Measurements from ENCODE around the gene FDCSP. TPM values are rescaled to one million over a fixed set of nuclear protein-coding genes. Genes with fewer than 3 reads are reported as not detected.

Gene FDCSP
- total and polyA plus RNA-seq, 9 of the 15 experiments (the other 6 are each of a cell fraction or from before 2014, with no cell fraction given) = not detected

- TF ChIP-seq TRIM25 (IDR thresholded peaks at IDR 0.05; ENCODE audit: borderline replicate concordance) = no peak
- no peak for TF ChIP-seq E4F1 (CRISPR knock-in tag; IDR thresholded peaks at IDR 0.05; ENCODE audit: borderline replicate concordance)
- TF ChIP-seq RFX5 (IDR thresholded peaks at IDR 0.05; ENCODE audit: low read depth, low read length) = no peak
- TF ChIP-seq KHSRP (IDR thresholded peaks at IDR 0.05) = no peak
- TF ChIP-seq NFE2L1 (tag; IDR thresholded peaks at IDR 0.05; ENCODE audit: borderline replicate concordance, low read depth) = no peak
Observed at GRCh38 chr4:70177090-70177489, 48.8 kb upstream of the FDCSP start (continued).

DNA sequence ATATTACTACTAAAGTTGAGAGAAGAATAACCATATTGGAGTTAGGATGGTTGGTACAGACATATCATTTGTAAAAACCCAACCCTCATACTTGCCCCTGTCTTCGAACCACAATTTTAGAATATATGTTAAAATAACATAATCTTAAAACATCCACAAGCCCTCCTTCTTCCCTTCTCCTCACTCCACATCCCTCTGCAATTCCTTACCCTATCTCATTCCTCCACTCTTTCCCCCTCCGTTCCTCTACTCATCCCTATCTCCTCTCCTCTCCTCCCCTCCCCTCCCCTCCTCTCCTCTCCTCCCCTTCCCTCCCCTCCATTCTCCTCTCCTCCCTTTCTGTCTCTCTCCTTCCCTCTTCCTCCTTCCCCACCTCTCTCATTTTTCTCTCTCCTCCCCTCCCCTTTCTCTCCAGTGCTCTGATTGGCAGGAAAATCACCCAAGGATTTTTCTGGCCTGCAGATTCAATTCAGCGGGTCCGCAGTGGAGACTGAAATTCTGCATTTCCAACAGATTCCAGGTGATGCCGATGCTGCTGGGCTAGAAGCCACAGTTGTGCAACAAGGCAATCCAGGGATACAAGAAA is 47.8 kb upstream of the FDCSP start:
- no peak for DNase-seq (ENCODE audit: extremely low read depth in 1 of 4, low spot score in 3 of 4)
- Histone ChIP-seq H4K20me1 (replicated peaks; ENCODE audit: control insufficient read depth, insufficient read depth, low read length) (no peaks in the 10 kb centered on the region), H3K27me3 (ENCODE audit: control insufficient read depth in 2 of 2, insufficient read depth in 2 of 2, low read length in 2 of 2) (no peaks in the 10 kb centered on the region), H3K4me1 (replicated peaks in 1 of 2; ENCODE audit: control insufficient read depth in 2 of 2, insufficient read depth in 2 of 2, low read length in 2 of 2) (no peaks in the 10 kb centered on the region), H3K27ac (ENCODE audit: extremely low read depth, low read depth, low read length) (no peak overlapping the region), H3K9me3 (replicated peaks; ENCODE audit: control insufficient read depth, insufficient read depth, low read depth, low read length) (no peaks in the 10 kb centered on the region), H3K4me3 (no peak overlapping the region), H3K79me2 (ENCODE audit: control insufficient read depth, insufficient read depth, low read length) (no peaks in the 10 kb centered on the region), H3K9ac (ENCODE audit: insufficient read depth in 1 of 2, low read depth in 2 of 2, low read length in 2 of 2) (no peak overlapping the region), H2AFZ (ENCODE audit: low read depth, low read length) (no peak overlapping the region), H3K9me1 (ENCODE audit: control insufficient read depth, insufficient read depth, low read length) (no peaks in the 10 kb centered on the region), H3K36me3 (ENCODE audit: control insufficient read depth, insufficient read depth, low read length) (no peaks in the 10 kb centered on the region), H3K4me2 (ENCODE audit: insufficient read depth, low read length) (no peak overlapping the region)
- ChIA-PET POLR2A (no interaction called here), CTCF (ENCODE audit: low intra/inter-chr PET ratio) (no interaction called here)
- BruUV-seq (replicated peaks) = no TSS peak
- in situ Hi-C loops (cut with MboI) (no loop called here), intact Hi-C loops (cut with micrococcal nuclease) (no loop called here)
- ATAC-seq = no peak
- WGBS (ENCODE audit: insufficient coverage, low coverage, missing lambda C conversion rate) = 0% methylated on average over 4 of the region's 5 CpGs
- TF ChIP-seq DDX20 (tag; IDR thresholded peaks at IDR 0.05; ENCODE audit: low read depth) (no peak), PCBP2 (IDR thresholded peaks at IDR 0.05; ENCODE audit: low read depth, low read length, poor library complexity, severe bottlenecking) (peak; percentile 54)
- no peak for FAIRE-seq

All from K562 (cell line).